Stimulated activated CD8-positive, alpha-beta memory T cell treated with anti-CD3 and anti-CD28 coated beads, Interleukin-15, amount 100 ng/mL, for 4 hours (primary cell): ENCODE data around the gene DUSP23.
A peak's percentile ranks its signal among the peaks of the same experiment; 100 is the strongest.

Experiments
- DNase-seq, 2 donors: peaks; one replicate each; pipeline ENCODE4 v3.0.0-alpha.2; 2020; ENCODE audit warnings: low read depth in 2 of 2

Gene DUSP23

GRCh38 chr1:159780583-159781582, at the start of gene DUSP23:
Gene DUSP23 (plus strand): TSS chr1:159780962. CDS start chr1:159781101, 139 bp downstream.
- DNase-seq = peak; percentile 91 to 92

GRCh38 chr1:159737238-159737916, 43.4 kb upstream of the DUSP23 start:
- no peak for DNase-seq

GRCh38 chr1:159743651-159744410, 36.9 kb upstream of the DUSP23 start:
- DNase-seq = no peak

GRCh38 chr1:159746666-159747065, 34.1 kb upstream of the DUSP23 start:
- DNase-seq = no peak

GRCh38 chr1:159748370-159748769, 32.4 kb upstream of the DUSP23 start:
- no peak for DNase-seq

- no peak for DNase-seq
Measured at GRCh38 chr1:159749630-159750029, 31.1 kb upstream of the DUSP23 start.

GRCh38 chr1:159750621-159751020, 30.1 kb upstream of the DUSP23 start:
- DNase-seq = no peak

GRCh38 chr1:159751031-159751430, 29.7 kb upstream of the DUSP23 start:
- DNase-seq = no peak

- DNase-seq = no peak
Measured at GRCh38 chr1:159752135-159752580, 28.6 kb upstream of the DUSP23 start.

- DNase-seq = no peak
Measured at GRCh38 chr1:159753386-159753785, 27.4 kb upstream of the DUSP23 start.

- no peak for DNase-seq
Measured at GRCh38 chr1:159755451-159756007, 25.2 kb upstream of the DUSP23 start.

- no peak for DNase-seq
Measured at GRCh38 chr1:159756397-159756796, 24.4 kb upstream of the DUSP23 start.

GRCh38 chr1:159763686-159764085, 17.1 kb upstream of the DUSP23 start:
- no peak for DNase-seq

- DNase-seq = no peak
Measured at GRCh38 chr1:159765806-159766205, 15.0 kb upstream of the DUSP23 start.

- no peak for DNase-seq
Measured at GRCh38 chr1:159771127-159771895, 9.5 kb upstream of the DUSP23 start.

- DNase-seq = no peak
Measured at GRCh38 chr1:159774465-159774864, 6.3 kb upstream of the DUSP23 start.

GRCh38 chr1:159775716-159776115, 5.0 kb upstream of the DUSP23 start:
- DNase-seq = no peak

GRCh38 chr1:159778266-159778665, 2.5 kb upstream of the DUSP23 start:
- DNase-seq = no peak

GRCh38 chr1:159779403-159779851, 1.3 kb upstream of the DUSP23 start:
- DNase-seq = no peak

GRCh38 chr1:159781992-159782391, 1.2 kb downstream of the DUSP23 start:
- no peak for DNase-seq

- no peak for DNase-seq
Measured at GRCh38 chr1:159783724-159784123, 3.0 kb downstream of the DUSP23 start.
